ENCODE results near the gene FOXP1.

Gene FOXP1

DNA sequence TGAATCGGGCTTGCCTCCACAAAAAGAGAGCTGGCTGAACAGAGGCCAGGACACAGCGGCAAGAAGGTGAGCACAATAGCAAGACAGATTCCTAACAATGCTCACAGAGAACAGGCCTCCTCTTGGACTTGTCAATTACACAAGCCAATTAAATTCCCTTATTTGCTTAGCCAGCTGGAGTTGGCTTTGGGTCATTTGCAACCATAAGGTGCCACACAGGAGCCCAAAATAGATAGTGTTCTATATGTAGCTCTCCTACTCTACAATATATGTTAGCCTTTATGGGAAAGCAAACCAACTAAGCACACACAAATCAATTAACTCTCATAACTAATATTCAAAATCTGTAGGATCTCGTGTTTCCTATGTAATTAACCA, 335.6 kb downstream of the FOXP1 start:
- H4K20me1 ChIP-seq (ENCODE audit: low read depth, low read length) = no peaks in the 10 kb centered on the region
- TF ChIP-seq EZH2phosphoT487 (conservative IDR thresholded peaks at IDR 0.05; ENCODE audit: low read length) = no peak
- TF ChIP-seq, protein P1, sequence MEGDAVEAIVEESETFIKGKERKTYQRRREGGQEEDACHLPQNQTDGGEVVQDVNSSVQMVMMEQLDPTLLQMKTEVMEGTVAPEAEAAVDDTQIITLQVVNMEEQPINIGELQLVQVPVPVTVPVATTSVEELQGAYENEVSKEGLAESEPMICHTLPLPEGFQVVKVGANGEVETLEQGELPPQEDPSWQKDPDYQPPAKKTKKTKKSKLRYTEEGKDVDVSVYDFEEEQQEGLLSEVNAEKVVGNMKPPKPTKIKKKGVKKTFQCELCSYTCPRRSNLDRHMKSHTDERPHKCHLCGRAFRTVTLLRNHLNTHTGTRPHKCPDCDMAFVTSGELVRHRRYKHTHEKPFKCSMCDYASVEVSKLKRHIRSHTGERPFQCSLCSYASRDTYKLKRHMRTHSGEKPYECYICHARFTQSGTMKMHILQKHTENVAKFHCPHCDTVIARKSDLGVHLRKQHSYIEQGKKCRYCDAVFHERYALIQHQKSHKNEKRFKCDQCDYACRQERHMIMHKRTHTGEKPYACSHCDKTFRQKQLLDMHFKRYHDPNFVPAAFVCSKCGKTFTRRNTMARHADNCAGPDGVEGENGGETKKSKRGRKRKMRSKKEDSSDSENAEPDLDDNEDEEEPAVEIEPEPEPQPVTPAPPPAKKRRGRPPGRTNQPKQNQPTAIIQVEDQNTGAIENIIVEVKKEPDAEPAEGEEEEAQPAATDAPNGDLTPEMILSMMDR (IDR thresholded peaks at IDR 0.05; ENCODE audit: insufficient read depth, low read length, poor library complexity, severe bottlenecking) = no peak
- H3K9me3 ChIP-seq (ENCODE audit: insufficient read depth, low read length) = no peaks in the 10 kb centered on the region
- no peaks in the 10 kb centered on the region for H3K36me3 ChIP-seq (ENCODE audit: low read length)
- no peak overlapping the region for H3K4me2 ChIP-seq (ENCODE audit: low read depth, low read length, poor library complexity, severe bottlenecking)
- no peak overlapping the region for H3K27ac ChIP-seq (ENCODE audit: low read depth, low read length)
- H3K27me3 ChIP-seq (ENCODE audit: low read length) = no peaks in the 10 kb centered on the region
- no peak overlapping the region for H3K9ac ChIP-seq (ENCODE audit: low read length)
- no peak overlapping the region for H3K4me3 ChIP-seq (ENCODE audit: insufficient read depth, low read length, poor library complexity, severe bottlenecking)
- no peaks in the 10 kb centered on the region for H3K79me2 ChIP-seq (ENCODE audit: insufficient read depth, low read length)
- H2AFZ ChIP-seq (ENCODE audit: low read depth, low read length, severe bottlenecking) = no peak overlapping the region
- no peaks in the 10 kb centered on the region for H3F3A ChIP-seq (ENCODE audit: insufficient read depth)
- no peaks in the 10 kb centered on the region for H3K9me2 ChIP-seq (replicated peaks; ENCODE audit: insufficient read depth, low read length)

DNA sequence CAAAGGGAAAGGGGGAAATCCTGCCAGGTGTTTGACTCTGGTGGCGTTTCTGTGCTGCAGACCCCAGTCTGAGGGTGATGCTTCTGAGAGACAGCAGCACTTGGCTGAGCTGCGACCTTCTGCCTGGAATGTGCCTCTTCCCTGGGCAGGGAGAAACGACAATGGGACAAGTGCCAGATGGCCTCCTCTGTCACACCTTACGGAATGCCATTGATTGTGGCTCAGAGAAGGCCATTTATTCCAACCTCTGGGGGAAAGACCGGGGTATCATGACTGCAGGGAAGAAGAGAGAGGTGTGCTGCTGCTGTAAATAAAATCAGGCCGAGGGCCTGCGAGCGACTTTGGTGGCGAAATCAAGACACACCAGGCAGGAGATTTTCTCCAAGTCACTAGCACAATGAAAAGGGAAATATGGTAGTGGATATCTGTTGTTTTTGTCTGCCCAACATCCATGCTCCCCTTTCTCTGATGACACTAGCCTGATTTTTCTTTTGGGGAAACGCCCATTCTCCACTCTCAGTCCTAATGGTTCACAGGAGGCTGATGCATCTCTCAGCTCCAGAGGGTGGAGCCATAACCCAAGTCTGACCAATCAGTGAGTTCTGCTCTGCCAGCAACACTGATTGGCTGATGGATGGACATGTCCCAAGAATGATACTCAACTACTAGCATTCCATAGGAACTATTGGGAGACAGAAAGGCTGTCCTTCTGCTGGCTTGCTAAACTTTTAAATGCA, 336.1 kb downstream of the FOXP1 start:
- H3K9ac ChIP-seq (ENCODE audit: low read length) = no peak overlapping the region
- H3K27ac ChIP-seq (ENCODE audit: low read depth, low read length) = no peak overlapping the region
- no peaks in the 10 kb centered on the region for H3F3A ChIP-seq (ENCODE audit: insufficient read depth)
- H3K9me3 ChIP-seq (ENCODE audit: insufficient read depth, low read length) = no peaks in the 10 kb centered on the region
- H4K20me1 ChIP-seq (ENCODE audit: low read depth, low read length) = no peaks in the 10 kb centered on the region
- no peaks in the 10 kb centered on the region for H3K79me2 ChIP-seq (ENCODE audit: insufficient read depth, low read length)
- no peak overlapping the region for H3K4me3 ChIP-seq (ENCODE audit: insufficient read depth, low read length, poor library complexity, severe bottlenecking)
- H3K27me3 ChIP-seq (ENCODE audit: low read length) = no peaks in the 10 kb centered on the region
- H3K9me2 ChIP-seq (replicated peaks; ENCODE audit: insufficient read depth, low read length) = no peaks in the 10 kb centered on the region
- no peak for TF ChIP-seq EZH2phosphoT487 (conservative IDR thresholded peaks at IDR 0.05; ENCODE audit: low read length)
- TF ChIP-seq, protein P1 (IDR thresholded peaks at IDR 0.05; ENCODE audit: insufficient read depth, low read length, poor library complexity, severe bottlenecking) = peak; percentile 11
- no peak overlapping the region for H2AFZ ChIP-seq (ENCODE audit: low read depth, low read length, severe bottlenecking)
- no peak overlapping the region for H3K4me2 ChIP-seq (ENCODE audit: low read depth, low read length, poor library complexity, severe bottlenecking)
- H3K36me3 ChIP-seq (ENCODE audit: low read length) = no peaks in the 10 kb centered on the region

DNA sequence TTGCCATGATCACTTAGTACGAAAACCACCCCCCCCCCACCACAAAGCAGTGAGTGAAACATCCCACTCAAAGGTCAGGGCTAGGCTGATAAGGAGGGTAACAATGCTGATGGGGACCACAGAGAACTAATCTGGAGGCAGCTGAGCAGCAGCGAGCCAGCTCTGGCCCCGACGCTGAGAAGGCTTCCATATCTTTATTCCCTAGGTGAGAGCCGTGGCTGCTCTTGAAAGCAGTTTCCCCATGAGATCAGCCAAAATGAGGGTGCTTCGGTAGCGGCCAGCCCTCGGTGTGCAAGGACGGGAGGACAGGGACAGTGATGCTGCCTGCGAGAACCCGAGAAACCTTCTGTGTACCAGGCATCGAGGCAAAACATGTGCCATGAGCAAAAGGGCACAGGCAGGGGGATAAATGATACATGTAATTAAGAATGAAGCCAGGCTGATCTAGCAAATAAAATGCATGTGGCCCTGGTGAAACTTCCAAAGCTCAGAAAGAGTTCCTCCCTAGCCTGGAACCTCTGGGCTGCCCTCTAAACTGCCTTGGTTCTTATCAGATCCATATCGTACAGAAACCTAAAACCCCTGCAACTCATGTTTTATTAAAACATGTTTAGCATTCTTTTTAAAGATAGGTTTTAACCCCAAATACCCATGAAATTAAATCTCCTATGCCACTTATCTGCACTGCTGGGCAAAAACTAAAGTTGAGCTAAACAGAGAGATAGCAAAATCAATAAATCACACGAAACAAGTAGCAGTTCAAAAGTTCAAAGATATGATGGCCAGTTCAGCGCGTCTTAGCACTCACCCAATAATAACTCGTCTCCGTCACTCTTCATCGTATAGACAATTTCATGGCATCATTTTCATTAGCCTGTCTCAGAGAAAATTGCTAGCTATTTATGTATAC, 337.3 kb downstream of the FOXP1 start:
- H3K4me2 ChIP-seq (ENCODE audit: low read depth, low read length, poor library complexity, severe bottlenecking) = no peak overlapping the region
- no peaks in the 10 kb centered on the region for H3K9me3 ChIP-seq (ENCODE audit: insufficient read depth, low read length)
- H3K27ac ChIP-seq (ENCODE audit: low read depth, low read length) = no peak overlapping the region
- H3K9me2 ChIP-seq (replicated peaks; ENCODE audit: insufficient read depth, low read length) = no peaks in the 10 kb centered on the region
- H3K9ac ChIP-seq (ENCODE audit: low read length) = no peak overlapping the region
- no peak overlapping the region for H3K4me3 ChIP-seq (ENCODE audit: insufficient read depth, low read length, poor library complexity, severe bottlenecking)
- TF ChIP-seq EZH2phosphoT487 (conservative IDR thresholded peaks at IDR 0.05; ENCODE audit: low read length) = no peak
- no peaks in the 10 kb centered on the region for H3K79me2 ChIP-seq (ENCODE audit: insufficient read depth, low read length)
- H3K27me3 ChIP-seq (ENCODE audit: low read length) = no peaks in the 10 kb centered on the region
- H2AFZ ChIP-seq (ENCODE audit: low read depth, low read length, severe bottlenecking) = no peak overlapping the region
- H3K36me3 ChIP-seq (ENCODE audit: low read length) = no peaks in the 10 kb centered on the region
- no peaks in the 10 kb centered on the region for H3F3A ChIP-seq (ENCODE audit: insufficient read depth)
- H4K20me1 ChIP-seq (ENCODE audit: low read depth, low read length) = no peaks in the 10 kb centered on the region

Measured in SU-DHL-6 (cell line).